GM08714 (cell line): ENCODE results near the gene NEUROD6.

Source experiments
- H3K4me3 ChIP-seq: fragments of 200-500 bp; sonication (Bioruptor generic); 2 replicates; pipeline ENCODE4 v1.5.1; 2014; ENCODE audit warnings: mild to moderate bottlenecking, low read length, inconsistent platforms
- ZNF274 ChIP-seq: IDR thresholded peaks from 2 replicates; pipeline ENCODE4 v1.6.1; 2012; ENCODE audit warnings: mild to moderate bottlenecking, low read depth, low read length

NEUROD6 gene

DNA sequence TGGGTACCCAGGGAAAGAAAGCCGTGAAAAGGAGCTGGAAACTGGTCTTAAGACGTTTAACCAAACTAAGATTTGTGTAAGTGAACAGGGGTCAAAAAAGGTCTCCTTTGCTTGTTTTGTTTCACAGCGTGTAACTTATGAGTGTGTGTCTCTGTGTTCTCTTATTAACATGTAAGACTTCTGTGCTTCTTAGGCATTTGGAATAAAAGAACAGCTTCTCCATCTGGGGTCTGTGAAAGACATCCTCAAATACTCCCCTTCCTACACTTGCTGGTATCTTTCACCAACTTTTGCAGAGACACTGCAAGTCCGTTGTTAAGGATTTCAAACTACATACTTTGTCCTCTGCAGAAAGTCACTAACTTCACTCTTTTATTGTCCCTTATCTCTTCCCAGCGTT lies 615 bp upstream of the NEUROD6 start:
- no peak for TF ChIP-seq ZNF274
- no peak overlapping the region for H3K4me3 ChIP-seq

DNA sequence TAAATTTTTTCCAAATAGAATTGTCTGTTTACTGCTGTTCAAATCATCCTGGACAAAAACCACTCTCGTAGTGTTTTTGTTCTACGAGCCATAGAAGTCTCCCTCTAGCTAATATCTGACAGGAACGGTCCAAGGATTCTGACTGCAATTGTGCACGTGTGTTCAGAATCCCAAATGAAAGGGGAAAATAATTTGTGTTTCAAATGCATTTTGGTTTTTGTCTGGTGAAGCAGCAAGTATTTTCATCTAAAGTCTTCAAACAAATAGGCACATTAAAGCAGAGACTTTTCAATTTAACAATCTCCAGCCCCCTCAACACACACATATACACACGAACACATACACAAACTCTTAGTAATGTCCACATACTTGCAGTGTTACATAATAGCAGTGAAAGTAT lies 475 bp downstream of the NEUROD6 start:
- no peak for TF ChIP-seq ZNF274

DNA sequence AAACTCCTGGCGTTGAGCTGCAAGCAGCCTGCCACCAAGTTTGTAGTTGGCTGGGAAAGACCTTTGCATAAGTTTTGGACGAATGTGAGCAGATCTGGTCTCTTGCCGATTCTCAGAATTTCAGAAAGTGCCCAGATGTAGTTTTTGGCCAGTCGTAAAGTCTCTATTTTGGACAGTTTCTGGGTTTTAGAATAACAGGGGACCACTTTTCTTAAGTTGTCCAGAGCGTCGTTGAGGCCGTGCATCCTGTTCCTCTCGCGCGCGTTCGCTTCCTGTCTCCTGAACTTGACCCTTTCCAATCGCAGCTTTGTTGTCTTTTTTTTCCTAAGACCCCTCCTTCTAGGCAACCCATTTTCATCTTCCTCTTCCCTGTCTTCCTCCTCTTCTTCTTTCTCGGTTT lies 1.8 kb downstream of the NEUROD6 start:
- no peak overlapping the region for H3K4me3 ChIP-seq
- no peak for TF ChIP-seq ZNF274

More for the DNA sequence above, 475 bp downstream of the NEUROD6 start:
- no peak overlapping the region for H3K4me3 ChIP-seq

DNA sequence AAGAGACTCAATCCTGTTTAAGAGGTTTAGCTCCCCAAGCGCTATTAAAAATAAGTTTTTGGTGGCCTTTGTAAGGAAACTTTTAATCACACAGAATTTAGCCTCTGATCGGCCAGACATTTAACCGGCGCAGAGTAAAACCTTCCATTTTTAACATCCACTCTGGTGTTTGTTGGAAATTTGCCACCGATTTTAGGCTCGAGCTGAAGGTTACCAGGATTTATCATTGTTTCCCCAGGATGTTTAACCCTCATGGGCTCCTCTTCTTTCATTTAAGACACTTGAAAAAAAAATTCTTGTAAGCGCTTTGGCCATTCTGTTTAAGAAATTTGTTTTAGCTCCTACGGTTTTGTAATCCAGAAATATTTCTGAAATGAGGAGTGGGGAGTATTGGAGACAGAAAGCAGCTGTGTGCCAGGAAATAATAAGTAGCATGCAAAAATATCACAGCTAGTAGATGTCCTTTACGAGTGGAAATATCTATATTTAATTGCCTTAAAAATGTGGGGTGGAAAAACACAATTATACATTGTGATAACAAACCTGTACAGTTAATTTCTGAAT lies 3.4 kb downstream of the NEUROD6 start:
- no peak for TF ChIP-seq ZNF274
- H3K4me3 ChIP-seq, result no peak overlapping the region

DNA sequence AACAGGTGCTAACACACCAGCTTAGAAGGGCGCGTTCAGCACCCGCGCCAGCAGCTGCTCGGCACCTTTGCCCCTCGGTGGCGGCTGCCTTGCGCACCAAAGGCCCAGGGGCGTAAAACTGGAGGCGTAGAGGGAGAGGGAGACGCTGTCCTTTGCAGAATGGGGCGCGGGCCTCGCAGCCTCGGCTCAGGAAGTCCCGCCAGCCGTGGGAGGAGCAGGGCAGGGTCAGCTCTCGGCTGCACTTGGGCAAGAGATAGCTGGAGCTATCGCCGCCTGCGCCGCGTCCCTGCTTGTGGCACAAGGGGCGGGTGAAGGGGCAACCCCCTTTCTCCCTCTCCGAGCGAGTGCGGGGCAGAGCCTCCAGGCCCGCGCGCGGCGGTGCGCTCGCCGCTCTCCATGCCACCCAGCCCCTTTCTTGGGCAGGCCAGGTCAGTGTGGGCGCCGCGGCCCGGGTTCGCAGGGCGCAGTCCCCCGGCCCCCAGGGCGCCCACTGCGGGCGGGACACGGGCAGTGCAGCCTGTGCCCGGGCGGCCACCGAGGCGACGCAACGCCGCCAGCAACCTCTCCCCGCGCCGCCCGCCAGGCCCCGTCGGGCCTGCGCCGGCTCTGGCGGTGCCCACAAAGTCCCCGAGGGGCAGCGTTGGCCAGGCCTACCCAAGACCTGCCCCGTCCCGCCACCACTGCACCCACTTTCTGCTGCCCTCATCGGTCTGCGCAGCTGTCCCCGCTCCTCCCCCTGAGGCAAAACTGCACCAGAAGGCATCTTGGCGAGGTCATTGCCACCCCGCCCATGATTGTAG lies 4.1 kb downstream of the NEUROD6 start:
- H3K4me3 ChIP-seq, result no peak overlapping the region
- no peak for TF ChIP-seq ZNF274

DNA sequence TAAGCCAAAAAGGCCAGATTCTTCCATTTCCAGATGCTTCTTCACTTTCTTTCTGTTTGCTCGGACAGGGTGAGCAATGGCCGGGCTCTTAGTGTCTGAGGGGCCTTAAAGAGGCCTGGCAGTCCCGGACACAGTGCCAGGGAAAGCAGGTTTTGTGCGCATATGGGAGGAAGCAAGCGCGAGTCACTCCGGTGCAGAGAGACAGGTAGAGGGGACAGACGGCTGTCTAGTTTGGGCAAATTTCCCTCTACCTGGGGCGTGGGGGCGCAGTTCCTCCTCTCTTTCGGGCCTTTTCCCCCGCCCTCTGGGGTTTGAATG lies 4.7 kb downstream of the NEUROD6 start:
- H3K4me3 ChIP-seq, result no peak overlapping the region
- TF ChIP-seq ZNF274, result no peak

DNA sequence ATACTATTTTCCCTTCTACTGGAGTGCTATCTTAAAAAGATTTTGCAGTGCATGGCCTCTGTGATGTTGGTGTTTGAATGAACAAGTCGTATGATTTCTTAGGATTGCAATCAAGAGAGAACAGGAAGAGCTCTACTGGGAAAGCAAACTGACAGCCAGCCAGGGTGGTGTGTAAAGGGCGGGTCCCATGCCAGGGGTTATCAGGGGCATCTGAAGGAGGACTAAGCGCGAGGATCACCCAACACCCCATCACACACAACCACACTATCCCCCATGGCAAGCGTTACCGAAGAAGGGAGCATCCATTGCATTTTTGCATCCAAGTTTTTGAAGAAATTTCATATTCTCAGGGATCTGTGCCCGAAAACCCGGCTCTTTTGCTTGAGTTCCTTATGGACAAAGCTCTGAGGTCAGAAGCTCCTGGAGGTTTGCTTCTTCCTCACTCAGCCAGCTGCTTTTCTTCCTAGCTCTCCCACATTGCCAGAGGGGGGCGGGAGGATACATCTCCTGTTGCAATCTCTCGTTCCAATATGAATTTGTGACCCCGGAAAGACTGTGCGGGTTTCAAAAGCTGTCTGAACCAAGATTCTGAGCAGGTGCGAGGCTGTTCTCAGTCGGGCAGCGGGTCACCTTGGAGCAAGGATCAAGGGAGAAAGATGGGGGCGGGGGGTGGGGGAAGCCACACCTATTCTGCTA lies 5.2 kb downstream of the NEUROD6 start:
- TF ChIP-seq ZNF274, result no peak
- no peak overlapping the region for H3K4me3 ChIP-seq

DNA sequence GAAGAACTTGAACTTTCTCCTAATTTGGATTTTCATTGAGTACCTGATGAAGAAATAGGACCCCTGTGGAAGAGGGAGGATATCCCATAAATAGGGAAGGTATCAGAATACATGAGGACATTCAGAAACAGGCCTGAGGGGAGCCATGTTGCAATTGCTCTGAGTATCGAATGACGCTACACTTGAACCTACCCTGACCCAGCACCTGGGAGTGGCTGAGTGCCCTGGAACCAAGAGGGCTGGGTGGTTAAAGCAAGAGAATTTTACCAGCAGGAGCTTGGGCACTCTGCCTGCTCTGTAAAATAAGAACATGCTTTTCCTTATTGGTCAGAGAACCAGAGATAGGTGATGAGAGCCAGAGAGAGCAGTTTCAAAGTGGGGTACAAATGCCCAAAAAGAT lies 7.2 kb downstream of the NEUROD6 start:
- TF ChIP-seq ZNF274, result no peak
- H3K4me3 ChIP-seq, result no peak overlapping the region

DNA sequence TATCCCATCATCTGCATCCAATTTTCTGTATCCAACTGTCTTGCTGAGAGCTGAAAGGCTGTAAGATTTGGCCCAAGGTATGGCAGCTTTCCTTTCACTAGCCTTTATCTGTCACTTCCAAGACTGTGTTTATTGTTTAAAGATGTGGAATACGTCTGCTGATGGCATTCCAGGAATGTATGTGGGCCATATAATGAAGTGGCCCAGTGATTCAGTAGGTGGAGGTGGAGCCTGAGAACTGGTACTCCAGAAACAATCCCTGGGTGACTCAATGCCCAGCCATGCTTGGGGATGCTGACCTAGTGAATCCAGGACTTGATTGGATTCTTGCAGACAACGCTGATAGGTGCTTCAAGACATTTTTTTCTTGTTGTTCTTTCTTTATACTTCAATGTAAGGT lies 13.5 kb downstream of the NEUROD6 start:
- TF ChIP-seq ZNF274, result no peak
- H3K4me3 ChIP-seq, result no peak overlapping the region

DNA sequence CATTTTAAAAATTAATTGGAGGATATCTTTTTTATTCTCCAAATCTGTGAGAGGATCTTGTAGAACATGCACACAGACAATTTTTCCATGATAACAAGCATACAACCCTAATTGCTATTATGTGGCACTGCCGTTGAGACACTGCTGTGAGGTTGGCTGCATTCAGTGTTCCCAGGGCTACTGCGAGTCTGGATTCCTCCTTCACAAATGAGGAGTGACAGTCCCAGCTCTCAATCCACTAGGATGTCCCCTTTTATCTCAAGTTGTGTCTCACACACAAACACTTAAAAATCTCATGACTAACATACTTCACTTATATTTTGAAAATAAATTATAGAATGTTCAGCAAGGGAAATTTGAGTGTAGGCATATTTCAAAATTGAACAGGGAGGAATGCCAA lies 14.1 kb downstream of the NEUROD6 start:
- no peak for TF ChIP-seq ZNF274
- H3K4me3 ChIP-seq, result no peak overlapping the region

DNA sequence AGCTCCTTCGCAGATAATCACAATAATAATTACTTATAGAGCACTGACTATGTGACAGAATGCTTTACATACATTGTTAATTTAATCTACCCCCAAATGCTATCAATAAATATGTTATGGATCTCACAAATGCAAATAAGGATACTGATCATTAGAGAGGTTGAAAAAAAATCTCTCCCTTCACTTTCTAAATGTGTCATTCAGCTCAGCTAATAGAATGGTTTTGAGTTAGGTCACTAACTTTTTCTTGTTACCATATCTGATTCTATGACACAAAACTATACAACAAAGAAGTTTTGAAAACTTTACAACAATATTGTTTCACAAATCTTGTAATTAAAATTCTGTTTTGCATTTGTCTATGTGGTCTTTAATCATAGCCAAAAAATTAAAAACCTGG lies 17.4 kb downstream of the NEUROD6 start:
- H3K4me3 ChIP-seq, result no peak overlapping the region
- TF ChIP-seq ZNF274, result no peak

DNA sequence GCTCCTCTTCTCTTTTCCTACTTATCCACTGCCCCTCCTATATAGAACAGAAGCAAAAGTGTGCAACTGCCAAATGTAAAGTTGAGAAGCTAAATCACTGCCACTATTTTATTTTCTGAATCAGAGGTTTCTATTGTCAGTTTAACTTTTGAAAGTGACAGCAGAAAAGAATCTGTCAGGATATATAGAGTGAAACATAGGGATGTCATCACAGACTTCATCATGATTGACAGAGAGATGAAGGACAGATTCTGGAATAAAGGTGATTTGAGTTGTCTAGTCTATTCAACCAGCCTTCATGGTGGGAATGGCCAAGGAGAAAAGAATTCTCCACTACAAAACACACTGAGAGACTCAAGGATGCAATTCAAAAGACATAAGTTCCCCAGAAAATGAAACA lies 19.9 kb downstream of the NEUROD6 start:
- no peak for TF ChIP-seq ZNF274
- H3K4me3 ChIP-seq, result no peak overlapping the region

DNA sequence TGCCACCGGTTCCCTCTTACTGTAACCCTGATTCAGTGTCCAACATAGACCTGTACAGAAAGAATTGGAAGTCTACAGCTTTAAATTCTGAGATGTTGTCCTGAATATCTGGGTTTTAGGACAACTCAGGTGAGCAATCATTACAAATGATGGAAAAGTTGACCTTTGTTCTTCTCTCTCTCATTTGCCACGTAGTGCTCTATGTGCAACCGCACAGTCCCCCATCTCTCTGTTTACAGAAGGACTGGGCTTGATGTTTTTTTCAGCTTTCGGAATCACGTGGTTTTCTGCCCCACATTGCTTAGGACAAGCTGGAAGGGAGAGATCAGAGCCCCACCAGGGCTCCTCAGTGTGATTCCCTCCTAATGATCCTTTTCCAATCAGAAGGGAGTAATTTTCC lies 22.2 kb downstream of the NEUROD6 start:
- TF ChIP-seq ZNF274, result no peak

DNA sequence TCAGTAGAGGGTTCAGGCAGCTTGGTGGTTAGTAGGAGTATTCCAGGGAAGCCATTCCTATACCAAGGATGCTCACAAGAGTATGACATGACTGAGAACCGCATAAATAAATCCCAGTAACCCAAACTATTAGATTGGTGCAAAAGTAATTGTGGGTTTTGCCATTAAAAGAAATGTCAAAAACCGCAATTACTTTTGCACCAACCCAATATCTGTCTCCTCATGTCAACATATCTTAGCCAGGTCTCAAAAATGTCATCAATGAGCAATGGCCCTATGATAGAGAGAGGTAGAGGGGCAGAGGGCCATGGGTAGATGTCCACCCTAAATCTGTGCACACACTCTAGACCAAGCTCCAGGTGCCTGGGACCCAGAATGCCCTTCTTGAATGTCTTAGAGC lies 23.6 kb downstream of the NEUROD6 start:
- H3K4me3 ChIP-seq, result no peak overlapping the region
- TF ChIP-seq ZNF274, result no peak

More for the DNA sequence above, 22.2 kb downstream of the NEUROD6 start:
- no peak overlapping the region for H3K4me3 ChIP-seq

DNA sequence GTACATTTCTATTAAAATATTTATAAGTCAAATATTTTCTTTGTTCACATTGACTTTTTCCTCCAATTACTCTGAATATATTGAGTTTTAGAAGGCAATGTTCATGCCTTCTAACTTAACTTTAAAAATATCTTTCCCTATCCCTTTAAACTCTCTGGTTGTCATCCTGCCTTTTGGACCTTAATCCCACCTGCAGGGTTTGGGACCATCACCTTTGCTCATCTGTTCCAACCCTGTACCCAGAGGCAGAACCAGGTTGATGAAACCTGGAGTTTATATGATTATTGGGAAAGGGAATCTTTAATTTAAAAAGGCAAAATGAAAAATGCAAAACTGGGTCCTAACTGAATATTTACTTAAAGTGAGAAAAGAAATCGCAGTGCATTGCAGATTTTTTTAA lies 24.8 kb downstream of the NEUROD6 start:
- no peak overlapping the region for H3K4me3 ChIP-seq
- no peak for TF ChIP-seq ZNF274

DNA sequence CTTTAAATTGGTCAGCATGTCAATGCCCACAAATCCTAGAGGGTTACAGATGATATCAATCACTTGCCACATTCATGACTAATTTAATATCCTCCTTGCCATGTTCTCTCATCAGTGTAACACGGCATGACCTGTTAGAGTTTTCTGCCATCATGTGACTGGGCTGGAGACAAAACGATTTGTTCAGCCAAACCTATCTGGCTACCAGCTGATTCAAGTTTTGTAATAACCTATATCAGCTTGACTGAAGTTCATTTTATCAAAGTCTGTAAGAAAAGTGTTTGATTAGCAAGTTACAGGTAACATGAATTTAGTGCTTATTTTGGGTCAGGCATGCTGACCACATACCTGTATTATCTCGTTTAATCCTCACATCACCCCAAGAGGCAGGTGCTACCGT lies 25.7 kb downstream of the NEUROD6 start:
- no peak overlapping the region for H3K4me3 ChIP-seq
- TF ChIP-seq ZNF274, result no peak
